Neural cell (in vitro differentiated cells): Measurements from ENCODE around the gene PYGO2.

Source experiments
- EP300 ChIP-seq: fragments of 450-650 bp; conservative IDR thresholded peaks from 2 replicates; pipeline ENCODE4 v1.6.1; 2014; ENCODE audit warnings: antibody characterized with exemption, mild to moderate bottlenecking, moderate library complexity; ENCODE audit not compliant: poor library complexity, severe bottlenecking
- TF ChIP-seq, protein P1 (sequence below): fragments of 450-650 bp; IDR thresholded peaks from 2 replicates; pipeline ENCODE4 v1.5.1; 2014; ENCODE audit warnings: antibody characterized with exemption, mild to moderate bottlenecking, moderate library complexity; ENCODE audit not compliant: poor library complexity, severe bottlenecking

DNA sequence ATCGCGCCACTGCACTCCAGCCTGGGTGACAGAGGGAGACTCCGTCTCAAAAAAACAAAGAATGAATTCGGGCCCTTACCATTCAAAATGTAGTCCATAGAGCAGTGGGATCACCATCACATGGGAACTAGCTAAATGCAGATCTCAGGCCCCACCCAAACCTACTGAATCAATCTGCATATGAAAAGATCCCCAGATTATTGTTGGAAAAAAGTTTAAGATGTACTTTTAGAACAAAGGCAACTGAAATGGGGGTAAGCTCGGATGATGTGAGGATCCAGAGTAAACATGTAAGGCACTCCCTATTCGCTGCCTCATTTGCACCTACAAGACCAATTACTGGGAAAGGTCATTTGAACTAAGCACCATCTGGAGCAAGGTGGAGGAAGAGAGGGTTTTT is 20.8 kb upstream of the PYGO2 start:
- TF ChIP-seq, protein P1, sequence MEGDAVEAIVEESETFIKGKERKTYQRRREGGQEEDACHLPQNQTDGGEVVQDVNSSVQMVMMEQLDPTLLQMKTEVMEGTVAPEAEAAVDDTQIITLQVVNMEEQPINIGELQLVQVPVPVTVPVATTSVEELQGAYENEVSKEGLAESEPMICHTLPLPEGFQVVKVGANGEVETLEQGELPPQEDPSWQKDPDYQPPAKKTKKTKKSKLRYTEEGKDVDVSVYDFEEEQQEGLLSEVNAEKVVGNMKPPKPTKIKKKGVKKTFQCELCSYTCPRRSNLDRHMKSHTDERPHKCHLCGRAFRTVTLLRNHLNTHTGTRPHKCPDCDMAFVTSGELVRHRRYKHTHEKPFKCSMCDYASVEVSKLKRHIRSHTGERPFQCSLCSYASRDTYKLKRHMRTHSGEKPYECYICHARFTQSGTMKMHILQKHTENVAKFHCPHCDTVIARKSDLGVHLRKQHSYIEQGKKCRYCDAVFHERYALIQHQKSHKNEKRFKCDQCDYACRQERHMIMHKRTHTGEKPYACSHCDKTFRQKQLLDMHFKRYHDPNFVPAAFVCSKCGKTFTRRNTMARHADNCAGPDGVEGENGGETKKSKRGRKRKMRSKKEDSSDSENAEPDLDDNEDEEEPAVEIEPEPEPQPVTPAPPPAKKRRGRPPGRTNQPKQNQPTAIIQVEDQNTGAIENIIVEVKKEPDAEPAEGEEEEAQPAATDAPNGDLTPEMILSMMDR = no peak
- no peak for TF ChIP-seq EP300
